Measurements from ENCODE around the gene CA10.

The CA10 gene

DNA sequence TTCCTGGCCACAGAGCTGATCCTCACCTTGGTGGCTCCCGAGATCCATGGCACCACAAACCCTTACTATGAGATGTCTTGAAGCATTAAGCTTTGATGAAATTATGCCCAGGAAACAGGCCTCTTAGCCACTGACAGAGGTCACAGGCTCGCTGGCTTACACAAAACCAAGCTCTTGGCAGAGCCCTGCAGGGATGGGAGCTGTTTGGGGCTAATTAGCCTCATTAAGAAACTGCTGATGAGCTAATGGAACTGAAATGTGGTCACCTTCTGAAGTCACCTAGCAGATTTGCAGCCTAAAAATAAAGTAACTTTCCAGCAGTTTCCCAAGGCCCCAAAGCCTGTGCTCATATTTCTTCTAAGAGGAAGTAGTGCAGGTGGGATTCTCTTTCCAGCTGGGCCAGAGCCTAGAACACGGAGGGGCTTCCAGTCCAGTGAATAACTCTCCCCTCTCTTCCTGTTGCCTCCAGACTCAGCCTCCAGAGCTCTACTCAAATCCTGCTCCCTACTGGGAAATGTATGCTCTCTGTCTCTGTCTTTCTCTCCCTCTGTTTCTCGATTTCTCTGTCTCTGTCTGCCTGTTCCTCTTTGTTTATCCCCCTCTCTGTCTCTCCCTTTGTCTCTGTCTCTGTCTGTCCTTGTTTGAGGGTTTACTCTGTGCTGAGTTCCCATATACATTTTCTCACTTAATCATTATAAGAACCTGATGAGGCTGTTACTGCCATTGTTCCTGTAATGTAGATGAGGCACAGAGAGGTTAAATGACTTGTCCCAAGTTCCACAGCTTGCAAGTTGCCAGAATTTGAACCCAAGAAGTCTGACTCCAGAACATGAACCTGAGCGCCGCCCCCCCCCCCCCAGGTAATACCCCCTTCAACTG, 338.9 kb downstream of the CA10 start:
- DNase-seq (ENCODE audit: low read depth in 2 of 2) = no peak

DNA sequence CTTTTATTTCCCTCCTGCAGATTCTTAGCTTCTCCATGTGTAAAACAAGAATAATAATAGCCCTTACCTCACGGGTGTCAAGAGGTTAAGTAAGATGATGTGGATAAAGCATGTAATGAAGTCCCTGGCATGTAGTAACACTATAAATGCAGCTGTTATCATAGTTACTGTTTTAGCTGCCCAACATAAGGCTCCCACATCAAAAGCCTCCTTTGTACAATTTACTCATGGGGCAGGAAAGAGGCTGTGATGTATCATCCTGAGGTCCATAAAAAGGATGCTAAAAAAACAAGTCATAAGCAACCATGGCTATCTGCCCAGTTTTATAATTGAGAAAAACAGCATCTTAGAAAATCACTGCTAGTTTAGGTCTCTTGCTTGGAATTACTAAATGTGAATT, 339.7 kb downstream of the CA10 start:
- DNase-seq (ENCODE audit: low read depth in 2 of 2) = no peak

DNA sequence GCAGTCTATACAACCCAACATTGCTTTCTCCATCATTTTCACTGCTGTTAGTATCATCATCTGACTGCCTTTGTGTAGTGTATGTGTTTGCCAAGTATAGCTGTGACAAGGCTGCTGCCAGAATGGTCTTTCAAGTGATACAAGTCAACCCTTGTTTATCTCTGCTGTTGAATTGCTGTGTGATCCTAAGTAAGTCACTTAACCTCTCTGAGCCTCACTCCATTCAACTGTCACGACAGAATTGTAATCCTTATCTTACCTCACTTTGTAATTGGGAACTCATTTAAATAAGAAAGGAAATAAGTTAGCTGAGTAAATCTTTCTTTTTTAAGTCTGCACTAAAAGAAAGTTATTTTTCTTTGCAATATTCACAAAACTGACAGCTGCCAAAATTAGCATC, 340.6 kb downstream of the CA10 start:
- no peak for DNase-seq (ENCODE audit: low read depth in 2 of 2)

DNA sequence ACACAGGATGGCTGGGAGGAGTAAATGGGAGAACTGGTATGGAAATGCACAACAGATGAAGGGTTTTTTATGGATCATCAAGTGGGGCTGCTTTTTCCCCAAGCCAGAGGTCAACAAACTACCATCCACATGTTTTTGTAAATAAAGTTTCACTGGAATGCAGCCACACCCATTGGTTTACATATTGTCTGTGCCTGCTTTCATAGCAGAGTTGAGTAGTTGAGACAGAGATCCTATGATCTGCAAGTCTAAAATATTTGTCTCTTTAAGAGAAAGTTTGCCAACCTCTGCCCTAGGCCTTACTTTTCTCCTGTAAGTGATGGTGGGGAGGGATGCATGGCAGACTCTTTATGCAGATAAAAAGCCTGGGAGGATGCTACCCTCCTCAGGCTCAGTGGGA, 341.4 kb downstream of the CA10 start:
- DNase-seq (ENCODE audit: low read depth in 2 of 2) = no peak

GRCh38 chr17:51815097-51815496, 343.4 kb downstream of the CA10 start:
- DNase-seq (ENCODE audit: low read depth in 2 of 2) = no peak

GRCh38 chr17:51814521-51814920, 344.0 kb downstream of the CA10 start:
- no peak for DNase-seq (ENCODE audit: low read depth in 2 of 2)

- DNase-seq (ENCODE audit: low read depth in 2 of 2) = no peak
Measured at GRCh38 chr17:51813784-51814174, 344.7 kb downstream of the CA10 start.

DNA sequence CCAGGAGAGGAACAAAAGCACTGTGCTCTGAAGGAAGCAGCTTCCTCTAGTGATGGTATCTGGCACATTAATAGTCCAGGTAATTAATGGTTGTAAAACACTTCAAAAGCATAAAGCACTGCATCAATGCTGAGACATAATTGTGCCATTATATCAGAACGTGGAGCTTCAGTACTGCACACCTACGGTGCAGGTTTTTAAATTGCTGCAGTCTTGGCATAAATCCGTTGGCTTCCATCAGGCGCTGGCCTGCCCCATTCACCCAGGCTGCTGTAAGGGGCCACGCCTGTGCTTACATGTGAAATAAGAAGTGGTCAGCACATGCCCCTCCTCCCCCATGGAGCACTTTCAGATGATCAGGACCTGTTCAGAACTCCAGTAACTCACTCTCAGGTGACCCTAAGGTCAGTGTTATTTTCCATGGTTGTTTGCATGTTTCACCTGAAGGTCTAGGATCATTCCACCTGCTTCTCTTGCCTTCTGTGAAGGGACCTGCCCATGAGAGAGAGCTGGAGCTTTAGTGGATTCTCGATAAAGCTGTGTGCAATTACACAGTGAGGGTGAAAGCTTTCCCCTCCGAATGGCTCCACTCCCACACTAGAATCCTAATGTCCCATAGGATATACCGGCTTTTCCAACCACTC, 345.3 kb downstream of the CA10 start:
- no peak for DNase-seq (ENCODE audit: low read depth in 2 of 2)

DNA sequence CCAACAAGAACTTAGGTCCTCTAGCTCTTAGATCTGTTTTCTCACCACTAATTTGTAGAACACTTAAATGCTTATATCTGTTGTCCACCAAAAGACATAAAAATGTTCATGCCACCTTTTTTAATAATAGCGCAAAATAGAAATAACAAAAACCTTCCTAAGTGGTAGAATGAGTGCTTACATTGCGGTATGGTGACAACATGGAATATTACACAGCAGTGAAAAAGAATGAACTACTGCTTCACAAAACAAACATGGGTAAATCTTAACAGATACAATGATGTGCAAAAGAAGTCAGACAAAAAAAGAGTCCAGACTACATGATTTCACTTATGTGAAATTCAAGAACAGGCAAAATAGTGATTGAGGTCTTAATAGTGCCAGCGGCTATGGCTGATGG, 351.1 kb downstream of the CA10 start:
- DNase-seq (ENCODE audit: low read depth in 2 of 2) = no peak

- no peak for DNase-seq (ENCODE audit: low read depth in 2 of 2)
Measured at GRCh38 chr17:51805765-51806164, 352.7 kb downstream of the CA10 start.

DNA sequence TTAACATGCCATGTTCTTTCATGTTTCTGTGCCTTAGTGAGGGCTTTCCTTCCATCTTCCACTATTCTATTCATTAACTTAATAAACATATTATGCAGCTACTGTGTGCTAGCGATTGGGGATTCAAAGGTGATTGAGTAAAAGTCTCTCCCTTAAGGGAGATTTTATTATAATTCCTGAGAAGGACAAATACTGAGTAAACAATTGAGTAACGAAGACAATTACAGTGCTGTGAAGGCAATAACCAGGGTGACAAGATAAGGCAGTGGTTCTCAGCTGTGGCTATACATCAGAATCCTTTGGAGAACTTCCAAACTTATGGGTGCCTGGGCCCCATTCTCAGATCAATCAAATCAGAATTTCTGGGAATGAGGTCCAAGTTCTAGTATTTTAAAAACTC, 353.3 kb downstream of the CA10 start:
- DNase-seq (ENCODE audit: low read depth in 2 of 2) = no peak

DNA sequence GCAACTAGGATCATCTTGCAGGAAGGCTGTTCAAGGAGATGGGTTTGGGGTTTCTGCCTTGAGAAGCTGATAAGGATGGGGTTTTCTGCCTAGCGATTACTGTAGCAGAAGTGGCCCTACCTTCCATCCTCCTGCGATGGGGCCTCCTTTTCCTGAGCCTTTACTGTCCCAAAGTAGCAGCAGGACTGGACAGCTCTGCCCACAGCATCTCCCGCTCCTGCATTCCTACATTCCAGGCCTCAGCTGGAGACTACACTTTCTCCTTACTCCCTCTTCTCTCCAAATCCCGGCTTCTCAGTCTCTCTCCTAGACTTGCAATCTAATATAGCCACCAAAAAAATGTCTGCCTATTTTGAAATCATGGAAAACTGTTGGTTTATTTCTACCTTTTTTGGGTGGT, 355.4 kb downstream of the CA10 start:
- DNase-seq (ENCODE audit: low read depth in 2 of 2) = no peak

DNA sequence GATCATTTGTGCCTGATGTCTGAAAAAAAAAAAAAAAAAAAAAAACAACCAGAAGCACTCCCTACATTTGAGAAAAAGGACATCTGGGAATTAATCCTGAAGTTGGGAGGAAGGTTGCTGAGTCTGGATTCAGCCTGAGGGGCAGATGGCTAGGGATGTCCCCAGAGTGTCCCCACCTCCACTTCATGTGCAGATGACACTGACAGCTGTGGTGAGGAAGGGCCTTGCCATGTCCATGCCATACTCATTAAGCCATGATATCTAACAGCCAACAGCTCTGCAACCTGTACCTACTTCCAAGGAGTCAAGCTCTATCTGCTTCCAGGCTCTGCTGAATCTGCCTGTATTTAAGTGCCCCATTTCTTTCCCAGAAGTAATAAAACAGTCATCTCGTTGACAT, 356.0 kb downstream of the CA10 start:
- no peak for DNase-seq (ENCODE audit: low read depth in 2 of 2)

- no peak for DNase-seq (ENCODE audit: low read depth in 2 of 2)
Measured at GRCh38 chr17:51801626-51802025, 356.9 kb downstream of the CA10 start.

DNA sequence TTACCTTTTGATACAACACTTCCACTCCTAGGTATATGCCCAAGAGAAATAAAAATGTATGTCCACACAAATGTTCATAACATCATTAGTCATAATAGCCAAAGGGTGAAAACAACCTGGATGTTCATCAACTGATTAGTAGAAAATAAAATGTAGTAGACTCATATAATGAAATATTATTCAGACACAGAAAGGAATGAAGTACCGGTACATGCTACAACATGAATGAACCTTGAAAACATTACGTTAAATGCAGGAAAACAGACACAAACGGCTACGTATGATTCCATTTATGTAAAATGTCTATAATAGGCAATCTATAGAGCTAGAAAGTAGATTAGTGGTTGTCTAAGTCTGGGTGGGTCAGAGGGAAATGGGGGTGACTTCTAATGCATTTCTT, 358.5 kb downstream of the CA10 start:
- DNase-seq (ENCODE audit: low read depth in 2 of 2) = no peak

- DNase-seq (ENCODE audit: low read depth in 2 of 2) = no peak
Measured at GRCh38 chr17:51799240-51799639, 359.3 kb downstream of the CA10 start.

DNA sequence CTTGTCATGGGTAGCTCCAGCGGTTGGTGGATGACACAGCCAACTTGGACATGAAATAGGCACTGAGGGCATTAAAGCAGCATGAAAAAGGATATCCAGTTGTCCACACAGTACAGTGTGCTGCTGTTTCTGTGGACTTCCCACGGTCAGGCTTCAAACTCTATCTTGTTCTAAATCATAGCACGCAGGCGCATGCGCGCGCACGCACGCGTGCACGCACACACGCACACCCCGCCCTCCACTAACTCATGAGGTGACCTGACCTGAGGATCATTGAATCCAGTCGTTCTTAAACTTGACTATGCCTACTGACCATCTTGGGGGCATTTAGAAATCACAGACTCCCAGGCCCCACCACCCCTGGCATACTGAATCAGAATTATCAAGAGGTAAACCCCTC, 361.4 kb downstream of the CA10 start:
- no peak for DNase-seq (ENCODE audit: low read depth in 2 of 2)

GRCh38 chr17:51796026-51796425, 362.5 kb downstream of the CA10 start:
- no peak for DNase-seq (ENCODE audit: low read depth in 2 of 2)

DNA sequence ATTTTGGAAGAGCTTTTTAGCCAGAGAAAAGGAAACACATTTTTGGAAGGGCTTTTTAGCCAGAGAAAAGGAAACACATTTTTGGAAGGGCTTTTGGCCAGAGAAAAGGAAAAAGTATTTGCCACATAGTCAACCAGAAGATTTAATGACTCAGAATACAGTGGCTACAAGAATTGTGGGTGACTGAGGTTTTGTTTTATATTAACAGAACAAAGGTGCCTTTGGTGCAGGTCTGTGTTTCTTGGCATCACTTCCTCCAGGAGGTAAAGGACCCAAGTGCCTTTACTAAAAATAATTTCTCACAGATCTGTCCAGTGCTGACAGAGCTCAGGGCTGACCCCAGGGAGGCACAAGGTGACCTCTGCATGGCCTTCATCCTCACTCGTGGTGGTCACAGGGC, 363.1 kb downstream of the CA10 start:
- no peak for DNase-seq (ENCODE audit: low read depth in 2 of 2)

DNA sequence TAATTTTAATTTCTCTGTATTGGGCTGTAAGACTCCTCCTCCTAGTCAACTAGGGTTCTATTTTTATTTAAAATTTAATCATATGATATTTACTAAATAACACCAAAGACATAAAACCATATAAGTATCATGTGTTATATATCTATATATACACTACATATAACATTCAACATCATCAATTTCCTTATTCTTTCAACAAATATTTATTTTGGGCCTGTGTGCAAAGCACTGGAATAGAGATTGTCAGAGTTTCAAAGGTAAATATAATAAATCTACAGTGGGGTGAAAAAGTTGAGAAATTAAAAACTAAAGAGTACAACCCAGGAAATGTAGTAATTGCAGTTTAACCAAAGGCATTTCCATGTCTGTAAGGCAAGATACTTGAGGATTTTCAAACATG, 364.0 kb downstream of the CA10 start:
- no peak for DNase-seq (ENCODE audit: low read depth in 2 of 2)

DNA sequence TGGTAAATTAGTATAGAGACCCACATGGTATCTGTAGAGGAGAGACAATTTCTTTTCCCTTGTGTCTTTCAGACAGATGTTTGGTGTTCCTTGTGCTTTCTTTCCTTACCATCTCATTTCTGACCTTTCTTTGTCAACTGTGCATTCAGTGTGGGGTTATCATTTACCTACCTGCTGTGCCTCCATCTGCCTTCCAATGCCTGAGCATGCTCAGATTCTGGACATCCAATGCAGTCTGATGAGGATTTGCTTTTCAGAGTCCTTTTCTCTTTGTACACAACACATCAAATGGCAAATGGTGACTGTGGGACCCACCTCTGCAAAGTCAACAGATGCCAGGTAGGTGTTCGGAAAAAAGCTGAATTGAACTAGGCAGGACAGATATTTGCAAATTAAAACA, 364.8 kb downstream of the CA10 start:
- DNase-seq (ENCODE audit: low read depth in 2 of 2) = no peak

DNA sequence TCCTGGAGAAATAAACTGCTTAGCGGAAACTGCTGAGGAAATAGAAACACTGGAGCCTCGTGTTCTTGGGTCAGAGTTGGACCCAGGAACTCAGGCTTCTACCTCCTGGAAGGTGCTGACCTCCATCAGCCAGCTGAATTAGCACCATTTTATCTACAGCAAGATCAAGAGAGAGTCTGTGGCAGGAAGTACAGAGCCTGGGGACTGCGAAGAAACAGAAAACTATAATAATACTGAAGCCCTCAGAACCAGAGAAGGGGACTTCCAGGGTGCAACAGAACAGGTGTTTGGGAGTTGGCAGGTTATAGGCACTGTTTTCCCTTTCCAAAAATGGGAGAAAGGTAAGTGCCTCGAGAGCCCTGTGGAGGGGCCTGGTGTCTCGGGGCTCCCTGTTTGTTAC, 379.7 kb downstream of the CA10 start:
- DNase-seq (ENCODE audit: low read depth in 2 of 2) = no peak

- no peak for DNase-seq (ENCODE audit: low read depth in 2 of 2)
Measured at GRCh38 chr17:51770027-51770759, 388.3 kb downstream of the CA10 start.
